ENCODE data around the gene DUSP19.
"Not testable (repeated sequence)": the region's sequence is repeated elsewhere in the genome, so short reads cannot be mapped to it uniquely, and the experiment has no call there.

Gene DUSP19

GRCh38 chr2:183040604-183041003 lies 37.9 kb upstream of the DUSP19 start:
- no peak overlapping the region for H3K9ac ChIP-seq (ENCODE audit: low read length)
- no peaks in the 10 kb centered on the region for H3K36me3 ChIP-seq (ENCODE audit: control insufficient read depth, insufficient read depth, low read length)
- no peaks in the 10 kb centered on the region for H3K9me3 ChIP-seq (ENCODE audit: control insufficient read depth, low read length)
- no peaks in the 10 kb centered on the region for H3K27me3 ChIP-seq (ENCODE audit: control insufficient read depth, insufficient read depth, low read length)
- no peak overlapping the region for H3K4me3 ChIP-seq (ENCODE audit: low read length)
- H3K4me1 ChIP-seq (ENCODE audit: control insufficient read depth, insufficient read depth, low read length) = no peaks in the 10 kb centered on the region

GRCh38 chr2:183043580-183043979 lies 35.0 kb upstream of the DUSP19 start:
- not testable (repeated sequence) for H3K9ac ChIP-seq (ENCODE audit: low read length); H3K27me3 ChIP-seq (ENCODE audit: control insufficient read depth, insufficient read depth, low read length); H3K4me3 ChIP-seq (ENCODE audit: low read length); H3K4me1 ChIP-seq (ENCODE audit: control insufficient read depth, insufficient read depth, low read length); H3K9me3 ChIP-seq (ENCODE audit: control insufficient read depth, low read length); H3K36me3 ChIP-seq (ENCODE audit: control insufficient read depth, insufficient read depth, low read length)

- H3K9me3 ChIP-seq (ENCODE audit: control insufficient read depth, low read length); H3K27me3 ChIP-seq (ENCODE audit: control insufficient read depth, insufficient read depth, low read length); H3K36me3 ChIP-seq (ENCODE audit: control insufficient read depth, insufficient read depth, low read length); H3K9ac ChIP-seq (ENCODE audit: low read length); H3K4me1 ChIP-seq (ENCODE audit: control insufficient read depth, insufficient read depth, low read length); H3K4me3 ChIP-seq (ENCODE audit: low read length): not testable (repeated sequence)
Measured at GRCh38 chr2:183047486-183048125, 30.9 kb upstream of the DUSP19 start.

GRCh38 chr2:183049420-183049819 lies 29.1 kb upstream of the DUSP19 start:
- no peaks in the 10 kb centered on the region for H3K4me1 ChIP-seq (ENCODE audit: control insufficient read depth, insufficient read depth, low read length)
- H3K9ac ChIP-seq (ENCODE audit: low read length) = no peak overlapping the region
- no peaks in the 10 kb centered on the region for H3K36me3 ChIP-seq (ENCODE audit: control insufficient read depth, insufficient read depth, low read length)
- H3K9me3 ChIP-seq (ENCODE audit: control insufficient read depth, low read length) = no peaks in the 10 kb centered on the region
- H3K4me3 ChIP-seq (ENCODE audit: low read length) = no peak overlapping the region
- no peaks in the 10 kb centered on the region for H3K27me3 ChIP-seq (ENCODE audit: control insufficient read depth, insufficient read depth, low read length)

GRCh38 chr2:183057333-183057985 lies 21.1 kb upstream of the DUSP19 start:
- Histone ChIP-seq H3K4me1 (ENCODE audit: control insufficient read depth, insufficient read depth, low read length) (peaks cover 17% of the 10 kb centered on the region), H3K9me3 (ENCODE audit: control insufficient read depth, low read length) (no peaks in the 10 kb centered on the region), H3K27me3 (ENCODE audit: control insufficient read depth, insufficient read depth, low read length) (no peaks in the 10 kb centered on the region), H3K36me3 (ENCODE audit: control insufficient read depth, insufficient read depth, low read length) (no peaks in the 10 kb centered on the region), H3K4me3 (ENCODE audit: low read length) (no peak overlapping the region), H3K9ac (ENCODE audit: low read length) (no peak overlapping the region)

- Histone ChIP-seq H3K27me3 (ENCODE audit: control insufficient read depth, insufficient read depth, low read length) (no peaks in the 10 kb centered on the region), H3K9ac (ENCODE audit: low read length) (no peak overlapping the region), H3K9me3 (ENCODE audit: control insufficient read depth, low read length) (no peaks in the 10 kb centered on the region), H3K4me1 (ENCODE audit: control insufficient read depth, insufficient read depth, low read length) (peaks cover 17% of the 10 kb centered on the region), H3K36me3 (ENCODE audit: control insufficient read depth, insufficient read depth, low read length) (no peaks in the 10 kb centered on the region), H3K4me3 (ENCODE audit: low read length) (no peak overlapping the region)
Measured at GRCh38 chr2:183059561-183059960, 19.0 kb upstream of the DUSP19 start.

GRCh38 chr2:183060571-183061231 lies 17.8 kb upstream of the DUSP19 start:
- no peaks in the 10 kb centered on the region for H3K36me3 ChIP-seq (ENCODE audit: control insufficient read depth, insufficient read depth, low read length)
- H3K4me3 ChIP-seq (ENCODE audit: low read length) = no peak overlapping the region
- H3K27me3 ChIP-seq (ENCODE audit: control insufficient read depth, insufficient read depth, low read length) = no peaks in the 10 kb centered on the region
- no peak overlapping the region for H3K9ac ChIP-seq (ENCODE audit: low read length)
- H3K4me1 ChIP-seq (ENCODE audit: control insufficient read depth, insufficient read depth, low read length) = peaks cover 17% of the 10 kb centered on the region
- H3K9me3 ChIP-seq (ENCODE audit: control insufficient read depth, low read length) = no peaks in the 10 kb centered on the region

- peaks cover under 1% of the 10 kb centered on the region for H3K4me1 ChIP-seq (ENCODE audit: control insufficient read depth, insufficient read depth, low read length)
- H3K9me3 ChIP-seq (ENCODE audit: control insufficient read depth, low read length) = no peaks in the 10 kb centered on the region
- H3K27me3 ChIP-seq (ENCODE audit: control insufficient read depth, insufficient read depth, low read length) = no peaks in the 10 kb centered on the region
- no peaks in the 10 kb centered on the region for H3K36me3 ChIP-seq (ENCODE audit: control insufficient read depth, insufficient read depth, low read length)
- H3K9ac ChIP-seq (ENCODE audit: low read length) = no peak overlapping the region
- H3K4me3 ChIP-seq (ENCODE audit: low read length) = no peak overlapping the region
Measured at GRCh38 chr2:183063083-183063482, 15.5 kb upstream of the DUSP19 start.

- H3K4me1 ChIP-seq (ENCODE audit: control insufficient read depth, insufficient read depth, low read length) = no peaks in the 10 kb centered on the region
- no peaks in the 10 kb centered on the region for H3K27me3 ChIP-seq (ENCODE audit: control insufficient read depth, insufficient read depth, low read length)
- no peaks in the 10 kb centered on the region for H3K36me3 ChIP-seq (ENCODE audit: control insufficient read depth, insufficient read depth, low read length)
- no peak overlapping the region for H3K9ac ChIP-seq (ENCODE audit: low read length)
- no peak overlapping the region for H3K4me3 ChIP-seq (ENCODE audit: low read length)
- H3K9me3 ChIP-seq (ENCODE audit: control insufficient read depth, low read length) = no peaks in the 10 kb centered on the region
Measured at GRCh38 chr2:183068561-183068960, 10.0 kb upstream of the DUSP19 start.

- H3K36me3 ChIP-seq (ENCODE audit: control insufficient read depth, insufficient read depth, low read length) = no peaks in the 10 kb centered on the region
Measured at GRCh38 chr2:183069174-183069573, 9.4 kb upstream of the DUSP19 start.

GRCh38 chr2:183070942-183071844 lies 7.4 kb upstream of the DUSP19 start:
- Histone ChIP-seq H3K27me3 (ENCODE audit: control insufficient read depth, insufficient read depth, low read length) (no peaks in the 10 kb centered on the region), H3K4me3 (ENCODE audit: low read length) (no peak overlapping the region), H3K36me3 (ENCODE audit: control insufficient read depth, insufficient read depth, low read length) (no peaks in the 10 kb centered on the region), H3K9me3 (ENCODE audit: control insufficient read depth, low read length) (no peaks in the 10 kb centered on the region), H3K9ac (ENCODE audit: low read length) (no peak overlapping the region), H3K4me1 (ENCODE audit: control insufficient read depth, insufficient read depth, low read length) (no peaks in the 10 kb centered on the region)

More at GRCh38 chr2:183069174-183069573, 9.4 kb upstream of the DUSP19 start:
- Histone ChIP-seq H3K27me3 (ENCODE audit: control insufficient read depth, insufficient read depth, low read length) (no peaks in the 10 kb centered on the region), H3K4me3 (ENCODE audit: low read length) (no peak overlapping the region), H3K9me3 (ENCODE audit: control insufficient read depth, low read length) (no peaks in the 10 kb centered on the region), H3K4me1 (ENCODE audit: control insufficient read depth, insufficient read depth, low read length) (no peaks in the 10 kb centered on the region), H3K9ac (ENCODE audit: low read length) (no peak overlapping the region)

GRCh38 chr2:183072177-183072576 lies 6.4 kb upstream of the DUSP19 start:
- no peak overlapping the region for H3K4me3 ChIP-seq (ENCODE audit: low read length)
- no peaks in the 10 kb centered on the region for H3K36me3 ChIP-seq (ENCODE audit: control insufficient read depth, insufficient read depth, low read length)
- H3K9ac ChIP-seq (ENCODE audit: low read length) = no peak overlapping the region
- H3K4me1 ChIP-seq (ENCODE audit: control insufficient read depth, insufficient read depth, low read length) = no peaks in the 10 kb centered on the region
- H3K9me3 ChIP-seq (ENCODE audit: control insufficient read depth, low read length) = no peaks in the 10 kb centered on the region
- H3K27me3 ChIP-seq (ENCODE audit: control insufficient read depth, insufficient read depth, low read length) = no peaks in the 10 kb centered on the region
